Measurements from ENCODE around the gene TST. TPM values are rescaled to one million over a fixed set of nuclear protein-coding genes. Genes with fewer than 3 reads are reported as not detected.

Gene TST
- total RNA-seq, 4 donors from 2014 or later = 42.2 to 66.5 (median 51.9) TPM

DNA sequence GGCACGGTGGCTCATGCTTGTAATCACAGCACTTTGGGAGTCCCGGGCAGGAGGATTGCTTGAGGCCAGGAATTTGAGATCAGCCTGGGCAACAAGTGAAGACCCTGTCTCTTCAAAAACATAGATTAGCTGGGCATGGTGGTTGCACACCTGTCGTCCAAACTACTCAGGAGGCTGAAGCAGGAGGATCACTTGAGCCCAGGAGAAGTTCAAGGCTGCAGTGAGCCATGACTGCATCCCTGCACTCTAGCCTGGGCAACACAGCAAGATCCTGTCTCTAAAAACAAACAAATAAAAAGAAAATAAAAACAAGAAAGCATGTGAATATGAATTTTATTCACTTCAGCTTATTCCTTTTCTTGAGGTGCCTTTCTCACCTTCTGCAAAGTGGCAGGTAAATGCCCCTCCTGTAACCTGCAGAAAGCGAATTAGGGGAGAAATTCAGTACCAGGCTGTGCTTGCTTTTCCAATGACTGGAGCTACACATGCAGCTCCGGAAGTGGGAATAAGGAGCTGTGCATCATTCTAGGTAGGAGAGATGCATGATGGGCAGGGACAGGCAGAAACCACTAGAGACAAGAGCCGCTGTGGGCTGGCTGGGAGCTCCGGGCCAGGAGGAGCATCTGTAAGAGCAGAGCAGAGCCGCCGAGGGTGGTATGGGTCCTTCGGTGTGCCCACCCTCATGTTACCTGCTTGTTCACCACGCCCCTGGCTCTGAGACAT, 17.6 kb upstream of the TST start:
- no peaks in the 10 kb centered on the region for H3K9me3 ChIP-seq
- H3K4me3 ChIP-seq = no peak overlapping the region
- H3K4me1 ChIP-seq = no peaks in the 10 kb centered on the region
- no peaks in the 10 kb centered on the region for H3K36me3 ChIP-seq
- peaks cover 4 to 29% (median 10%) of the 10 kb centered on the region in 3 donors for H3K27me3 ChIP-seq
- TF ChIP-seq POLR2A (IDR thresholded peaks at IDR 0.05) = no peak
- TF ChIP-seq, protein P1, sequence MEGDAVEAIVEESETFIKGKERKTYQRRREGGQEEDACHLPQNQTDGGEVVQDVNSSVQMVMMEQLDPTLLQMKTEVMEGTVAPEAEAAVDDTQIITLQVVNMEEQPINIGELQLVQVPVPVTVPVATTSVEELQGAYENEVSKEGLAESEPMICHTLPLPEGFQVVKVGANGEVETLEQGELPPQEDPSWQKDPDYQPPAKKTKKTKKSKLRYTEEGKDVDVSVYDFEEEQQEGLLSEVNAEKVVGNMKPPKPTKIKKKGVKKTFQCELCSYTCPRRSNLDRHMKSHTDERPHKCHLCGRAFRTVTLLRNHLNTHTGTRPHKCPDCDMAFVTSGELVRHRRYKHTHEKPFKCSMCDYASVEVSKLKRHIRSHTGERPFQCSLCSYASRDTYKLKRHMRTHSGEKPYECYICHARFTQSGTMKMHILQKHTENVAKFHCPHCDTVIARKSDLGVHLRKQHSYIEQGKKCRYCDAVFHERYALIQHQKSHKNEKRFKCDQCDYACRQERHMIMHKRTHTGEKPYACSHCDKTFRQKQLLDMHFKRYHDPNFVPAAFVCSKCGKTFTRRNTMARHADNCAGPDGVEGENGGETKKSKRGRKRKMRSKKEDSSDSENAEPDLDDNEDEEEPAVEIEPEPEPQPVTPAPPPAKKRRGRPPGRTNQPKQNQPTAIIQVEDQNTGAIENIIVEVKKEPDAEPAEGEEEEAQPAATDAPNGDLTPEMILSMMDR (IDR thresholded peaks at IDR 0.05 in 4 of 5, conservative IDR thresholded peaks at IDR 0.05 in 1 of 5) = no peak
- DNase-seq = no peak
- in situ Hi-C loops (cut with MboI; ENCODE audit: low sequenced_read_pairs in 4 of 4) (no loop called here), intact Hi-C loops (cut with DNase I; ENCODE audit: low total_unique reads) (no loop called here)
- no peak overlapping the region for H3K27ac ChIP-seq
- ATAC-seq = no peak

- H3K4me1 ChIP-seq = no peaks in the 10 kb centered on the region
Observed at GRCh38 chr22:37033605-37034430, 14.6 kb upstream of the TST start.

DNA sequence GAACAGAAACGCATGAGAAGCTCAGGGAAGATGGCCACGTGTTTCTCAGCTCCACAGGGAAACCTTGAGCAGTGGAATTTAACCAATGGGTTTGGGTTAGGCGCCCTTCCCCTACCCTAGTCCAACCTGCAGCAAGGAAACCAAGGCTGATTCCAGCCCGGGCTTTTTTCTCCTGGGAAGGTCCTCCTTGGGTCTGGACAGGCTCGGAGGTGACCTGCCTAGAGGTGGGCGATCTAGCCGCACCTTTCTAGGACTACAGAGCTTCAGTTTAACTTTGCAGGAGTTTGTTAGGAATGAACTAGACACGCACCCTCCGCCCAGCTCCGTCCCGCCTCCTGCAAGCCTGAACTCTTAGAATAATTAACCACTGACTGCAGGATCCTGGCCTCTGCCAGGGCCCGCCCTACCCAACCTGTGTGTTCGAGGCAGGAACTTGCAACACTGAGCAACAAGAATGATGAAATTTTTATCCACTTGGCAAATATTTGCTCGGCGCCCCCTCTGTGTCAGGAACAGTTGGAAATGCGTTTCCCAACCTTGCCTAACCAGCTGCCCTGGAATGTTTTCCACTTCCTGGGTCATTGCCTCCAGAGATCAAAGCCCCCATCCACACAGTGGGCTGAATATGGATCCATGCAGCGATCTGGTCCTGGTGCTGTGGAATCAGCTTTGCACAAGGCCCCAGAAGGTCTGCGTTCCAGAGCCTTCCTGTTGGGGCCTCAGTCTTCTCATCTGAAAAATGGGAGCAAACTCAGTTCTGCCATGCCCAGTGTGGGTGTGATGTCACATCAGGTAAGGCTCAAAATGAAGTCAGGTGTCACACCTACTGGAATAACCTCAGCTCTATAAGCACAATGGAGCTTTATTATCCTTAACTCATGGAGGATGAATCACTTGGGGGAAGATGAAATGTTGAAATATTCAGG, 13.6 kb upstream of the TST start:
- TF ChIP-seq POLR2A (IDR thresholded peaks at IDR 0.05) = no peak
- TF ChIP-seq, protein P1 (IDR thresholded peaks at IDR 0.05 in 4 of 5, conservative IDR thresholded peaks at IDR 0.05 in 1 of 5) = no peak
- in situ Hi-C loops (cut with MboI; ENCODE audit: low sequenced_read_pairs in 4 of 4) (no loop called here), intact Hi-C loops (cut with DNase I; ENCODE audit: low total_unique reads) (no loop called here)
- ATAC-seq = peak in 1 of 2 donors; percentile 55
- peak in 1 of 2 donors; percentile 35 for DNase-seq
- Histone ChIP-seq H3K4me3 (no peak overlapping the region), H3K27me3 (peaks cover 0 to 11% (median 10%) of the 10 kb centered on the region in 3 donors), H3K27ac (no peak overlapping the region), H3K4me1 (no peaks in the 10 kb centered on the region), H3K36me3 (peaks cover 0 to 13% of the 10 kb centered on the region in 2 donors), H3K9me3 (no peaks in the 10 kb centered on the region)

More at GRCh38 chr22:37033605-37034430, 14.6 kb upstream of the TST start:
- H3K27ac ChIP-seq = no peak overlapping the region
- H3K36me3 ChIP-seq = peaks cover 0 to 10% of the 10 kb centered on the region in 2 donors
- intact Hi-C loops (cut with DNase I; ENCODE audit: low total_unique reads) = no loop called here
- H3K9me3 ChIP-seq = no peaks in the 10 kb centered on the region
- in situ Hi-C loops (cut with MboI; ENCODE audit: low sequenced_read_pairs in 4 of 4) = no loop called here
- ATAC-seq = no peak
- H3K27me3 ChIP-seq = peaks cover 4 to 16% (median 10%) of the 10 kb centered on the region in 3 donors
- TF ChIP-seq, protein P1 (IDR thresholded peaks at IDR 0.05 in 4 of 5, conservative IDR thresholded peaks at IDR 0.05 in 1 of 5) = no peak
- no peak for TF ChIP-seq POLR2A (IDR thresholded peaks at IDR 0.05)
- H3K4me3 ChIP-seq = no peak overlapping the region
- DNase-seq = no peak

DNA sequence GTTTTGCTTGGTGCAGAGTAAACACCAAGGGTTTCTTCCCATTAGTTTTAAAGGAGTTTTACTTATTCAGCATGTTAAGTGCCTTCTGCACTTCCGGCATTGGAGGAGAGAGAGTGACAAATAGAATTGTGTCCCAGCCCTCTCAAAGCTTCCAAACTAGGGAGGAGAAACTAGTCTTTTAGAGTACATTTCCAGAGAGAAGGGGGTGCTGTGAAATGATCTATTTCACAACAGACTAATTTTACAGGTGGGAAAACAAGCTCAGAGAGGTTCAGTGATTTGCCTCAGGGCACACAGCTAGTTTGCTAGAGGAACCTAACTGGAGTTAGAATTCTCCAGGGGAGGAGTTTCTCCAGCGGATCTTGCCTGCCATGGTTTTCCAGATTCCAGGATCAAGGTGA, 12.9 kb upstream of the TST start:
- peaks cover 0 to 4% (median 4%) of the 10 kb centered on the region in 3 donors for H3K27me3 ChIP-seq
- intact Hi-C loops (cut with DNase I; ENCODE audit: low total_unique reads) = no loop called here
- no peaks in the 10 kb centered on the region for H3K9me3 ChIP-seq
- H3K4me1 ChIP-seq = no peaks in the 10 kb centered on the region
- ATAC-seq = no peak
- H3K27ac ChIP-seq = no peak overlapping the region
- peaks cover 0 to 19% of the 10 kb centered on the region in 2 donors for H3K36me3 ChIP-seq
- in situ Hi-C loops (cut with MboI; ENCODE audit: low sequenced_read_pairs in 4 of 4) = no loop called here
- H3K4me3 ChIP-seq = no peak overlapping the region
- no peak for TF ChIP-seq POLR2A (IDR thresholded peaks at IDR 0.05)
- TF ChIP-seq, protein P1 (IDR thresholded peaks at IDR 0.05 in 4 of 5, conservative IDR thresholded peaks at IDR 0.05 in 1 of 5) = no peak
- no peak for DNase-seq

Measured in gastrocnemius medialis (tissue), 4 donors.